NCI-H460 (cell line): Measurements from ENCODE around the gene KIAA1549. TPM values are rescaled to one million over a fixed set of nuclear protein-coding genes. Genes with fewer than 3 reads are reported as not detected.

Experiments used
- DNase-seq: peaks from one replicate; pipeline ENCODE4 v3.0.0-alpha.2; 2016; ENCODE audit warnings: low read depth; ENCODE audit errors: extremely low read depth
- total RNA-seq: library from RNA; depleted of rRNA; stranded (reverse); fragments of >200 nt; shearing (Covaris generic); gene quantifications from 2 replicates; pipeline ENCODE4 v1.2.3, GENCODE V29; 2014

The KIAA1549 gene
- total RNA-seq, 1 experiment from 2014 or later: 7.5 TPM

DNA sequence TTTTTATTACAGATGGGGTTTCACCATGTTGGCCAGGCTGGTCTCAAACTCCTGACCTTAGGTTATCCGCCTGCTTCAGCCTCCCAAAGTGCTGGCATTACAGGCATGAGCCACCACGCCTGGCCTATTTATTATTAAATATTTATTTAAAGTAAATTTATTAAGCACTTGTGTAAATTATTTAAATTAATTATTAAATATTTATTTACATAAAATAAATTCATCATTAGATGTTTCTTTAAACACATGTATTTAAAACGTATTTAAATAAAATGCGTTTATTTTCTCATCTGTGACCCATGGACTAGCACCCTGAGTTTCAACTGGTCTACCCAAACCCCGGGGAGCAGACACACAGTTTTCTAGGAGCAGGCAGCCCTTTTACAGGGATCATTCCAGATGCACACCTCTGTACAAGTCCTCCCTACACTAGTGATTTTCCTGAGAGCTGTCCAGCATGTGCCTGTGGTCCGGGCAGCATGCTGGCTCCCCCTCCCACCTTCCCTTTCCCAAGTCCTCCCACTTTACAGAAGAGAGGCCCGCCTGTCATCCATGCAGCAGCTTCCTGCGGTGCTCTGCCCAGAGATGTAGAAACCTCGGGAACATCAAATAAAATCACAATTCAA, 94.0 kb downstream of the KIAA1549 start:
- no peak for DNase-seq

DNA sequence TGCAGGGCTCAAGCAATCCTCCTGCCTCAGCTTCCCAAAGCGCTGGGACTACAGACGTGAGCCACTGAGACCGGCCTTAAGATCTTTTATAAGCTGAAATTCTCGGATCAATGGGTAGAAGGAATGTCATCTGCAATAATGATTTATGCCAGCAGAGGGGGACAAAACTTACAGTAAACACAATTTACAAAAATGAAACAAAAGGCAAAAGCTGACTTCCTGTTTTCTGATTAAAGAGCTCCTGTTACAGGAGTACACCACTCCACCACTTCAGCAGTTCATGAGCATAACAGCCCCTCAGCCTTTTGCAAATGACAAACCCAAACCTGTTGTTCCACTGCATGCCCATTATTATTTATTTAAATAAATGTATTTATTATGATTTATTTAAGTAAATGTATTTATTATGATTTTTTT, 94.7 kb downstream of the KIAA1549 start:
- DNase-seq: peak; percentile 65

DNA sequence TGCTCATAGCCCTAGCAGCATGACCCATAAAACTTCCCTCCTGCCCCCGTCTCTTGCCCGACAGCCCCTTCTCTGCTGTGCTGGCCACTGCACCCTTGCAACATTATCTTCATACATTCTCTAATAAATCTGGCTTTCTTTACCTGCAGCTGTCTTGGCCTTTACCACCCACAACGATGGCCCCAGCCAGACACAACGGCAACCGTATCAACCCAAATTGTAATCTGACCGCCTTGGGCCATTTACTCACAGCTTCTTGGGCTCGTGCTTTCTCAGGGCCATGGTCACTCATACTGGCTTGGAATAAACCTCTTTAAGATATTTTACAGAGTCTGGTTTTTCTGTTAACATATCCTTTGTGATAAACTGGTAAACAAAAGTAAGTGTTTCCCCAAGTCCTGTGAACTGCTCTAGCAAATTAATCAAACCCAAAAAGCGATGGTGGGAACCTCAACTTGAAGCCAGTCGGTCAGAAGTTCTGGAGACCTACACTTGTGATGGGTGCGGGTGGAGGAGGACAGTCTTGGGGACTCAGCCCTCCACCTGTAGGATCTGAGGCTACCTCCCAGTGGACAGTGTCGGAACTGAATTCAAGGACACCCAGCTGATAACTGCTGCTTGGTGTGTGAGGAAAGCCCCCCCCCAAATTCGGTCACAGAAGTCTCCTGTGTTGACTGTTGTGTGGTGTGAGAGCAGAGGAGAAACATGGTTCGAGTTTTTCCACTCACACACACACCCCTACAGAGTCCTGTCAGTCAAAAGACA, 95.6 kb downstream of the KIAA1549 start:
- no peak for DNase-seq

DNA sequence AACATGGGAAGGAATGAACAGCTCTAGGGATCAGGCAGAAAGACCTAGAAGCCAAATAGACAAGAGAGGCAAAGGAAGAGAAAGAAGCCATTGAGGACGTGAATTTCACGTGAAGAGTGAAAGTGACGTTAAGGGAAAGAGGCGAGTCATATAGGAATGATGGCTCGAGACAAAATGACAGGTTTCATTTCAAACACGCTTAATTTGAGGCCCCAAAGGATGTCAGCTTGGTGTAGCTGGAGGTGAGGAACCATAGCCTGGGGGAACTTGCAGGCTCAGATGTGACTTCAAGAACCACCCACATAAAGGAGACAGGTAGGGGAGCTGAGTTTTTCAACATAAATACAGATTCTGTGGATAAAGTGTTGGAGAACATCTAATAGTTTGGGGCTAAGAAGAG, 98.9 kb downstream of the KIAA1549 start:
- DNase-seq: no peak

DNA sequence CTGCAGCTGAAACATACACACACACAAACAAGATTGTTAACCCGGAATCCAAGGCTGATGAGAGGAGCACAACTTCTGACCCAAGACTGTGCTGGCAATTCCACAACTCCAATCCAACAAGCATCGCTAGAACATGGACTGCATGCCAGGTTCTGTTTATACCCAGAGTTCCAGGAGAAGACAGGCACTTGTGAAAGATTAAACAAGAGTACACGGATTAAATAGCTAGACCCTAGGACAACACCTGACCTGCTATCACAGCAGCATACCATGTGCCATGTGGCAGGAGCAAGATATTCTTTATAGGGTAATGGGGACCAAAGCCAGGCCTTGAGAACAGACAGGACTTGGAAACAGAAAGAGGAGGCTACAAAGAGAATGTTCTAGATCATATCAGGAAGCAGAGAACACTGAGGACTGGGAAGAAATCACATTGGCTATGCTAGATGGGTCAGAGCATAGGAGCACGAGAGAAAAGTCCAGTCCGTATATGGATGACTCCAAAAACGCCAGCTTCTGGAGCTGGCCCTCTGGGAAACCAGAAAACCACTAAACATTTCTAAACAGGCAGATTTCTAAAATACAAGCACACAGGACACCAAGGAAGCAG, 99.5 kb downstream of the KIAA1549 start:
- no peak for DNase-seq

DNA sequence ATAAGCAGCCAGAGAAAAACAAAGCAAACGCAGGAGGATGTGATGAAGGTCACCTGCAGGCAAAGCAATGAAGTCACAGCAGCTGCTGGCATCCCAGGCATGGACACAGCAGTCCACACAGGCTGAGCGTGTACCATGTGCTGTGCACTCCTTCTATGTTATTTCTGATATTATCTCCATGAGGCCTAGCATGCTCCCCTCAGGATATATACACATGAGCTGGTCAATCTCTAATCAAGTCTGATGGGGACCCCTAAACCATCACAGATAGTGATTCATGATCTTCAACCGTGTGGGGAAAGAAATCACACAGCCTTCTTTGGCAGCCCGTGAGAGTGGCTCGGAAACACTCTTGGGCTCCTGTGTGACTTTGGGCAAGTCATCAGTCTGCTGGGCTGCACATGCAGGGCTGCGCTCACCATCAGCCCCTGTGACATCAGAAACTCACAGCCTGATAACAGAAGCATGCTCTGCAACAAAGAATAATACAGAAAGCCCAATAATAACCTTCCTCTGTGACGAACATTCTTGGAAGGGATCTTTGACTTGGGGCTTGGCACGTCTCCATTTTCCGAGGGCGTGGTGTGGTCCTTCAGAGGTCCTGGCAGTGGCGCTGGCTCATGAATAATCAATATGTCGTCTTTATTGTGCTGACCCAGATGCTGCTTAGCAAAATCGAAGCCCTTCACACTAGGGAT, 100.2 kb downstream of the KIAA1549 start:
- DNase-seq: no peak

DNA sequence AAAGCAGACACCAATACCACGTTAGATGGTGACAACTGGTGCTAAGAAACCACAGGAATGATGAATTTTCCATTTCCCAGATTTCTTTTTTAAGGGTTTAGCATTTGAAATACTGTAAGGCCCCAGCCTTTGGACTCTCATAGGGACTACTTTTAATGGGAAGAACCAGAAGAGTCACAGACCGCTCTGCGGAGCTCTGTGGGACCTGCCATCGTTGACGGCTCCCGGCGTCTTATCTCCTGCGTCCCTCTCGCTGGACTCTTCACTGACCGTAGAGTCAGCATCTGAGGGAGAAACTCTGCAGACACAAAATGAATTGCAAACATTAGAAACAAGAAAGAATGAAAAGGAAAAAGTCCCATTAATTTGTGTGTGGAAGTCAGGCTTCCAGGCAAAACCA, 101.8 kb downstream of the KIAA1549 start:
- no peak for DNase-seq

DNA sequence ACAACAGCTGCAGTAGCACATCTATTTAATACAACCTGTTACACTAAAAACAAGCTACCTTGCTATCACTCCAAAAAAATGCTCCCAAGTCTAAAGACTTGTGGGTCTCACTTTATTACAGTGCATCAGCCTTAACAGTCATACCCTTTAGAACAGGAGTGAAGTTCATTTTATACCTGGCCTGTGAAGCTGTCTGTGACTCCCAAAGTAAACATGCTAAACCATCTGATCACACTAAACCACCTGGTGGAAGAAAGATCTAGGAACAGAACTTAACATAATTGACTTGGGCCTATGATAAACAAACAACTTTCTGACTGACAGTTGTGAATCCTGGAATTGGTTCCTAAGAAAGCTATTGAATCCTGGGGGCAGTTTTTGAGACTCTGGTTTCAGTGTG, 102.3 kb downstream of the KIAA1549 start:
- DNase-seq: no peak

DNA sequence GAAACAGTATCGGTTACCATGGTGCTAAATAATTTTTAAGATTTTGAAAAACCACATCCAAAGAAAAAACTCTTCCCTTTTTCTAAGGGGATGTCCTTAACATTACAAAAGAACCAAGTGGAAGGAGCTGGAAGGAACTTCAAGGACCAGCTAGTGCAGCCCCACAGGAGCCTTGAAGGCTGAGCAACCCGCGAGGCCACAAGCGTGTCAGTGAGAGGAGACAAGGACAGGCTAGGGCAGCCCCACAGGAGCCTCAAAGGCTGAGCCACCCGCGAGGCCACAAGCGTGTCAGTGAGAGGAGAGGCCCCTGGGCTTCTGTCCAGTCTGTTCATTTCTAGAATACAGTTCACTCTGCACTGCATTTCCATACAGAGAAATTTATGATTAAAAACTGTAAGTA, 103.1 kb downstream of the KIAA1549 start:
- no peak for DNase-seq

DNA sequence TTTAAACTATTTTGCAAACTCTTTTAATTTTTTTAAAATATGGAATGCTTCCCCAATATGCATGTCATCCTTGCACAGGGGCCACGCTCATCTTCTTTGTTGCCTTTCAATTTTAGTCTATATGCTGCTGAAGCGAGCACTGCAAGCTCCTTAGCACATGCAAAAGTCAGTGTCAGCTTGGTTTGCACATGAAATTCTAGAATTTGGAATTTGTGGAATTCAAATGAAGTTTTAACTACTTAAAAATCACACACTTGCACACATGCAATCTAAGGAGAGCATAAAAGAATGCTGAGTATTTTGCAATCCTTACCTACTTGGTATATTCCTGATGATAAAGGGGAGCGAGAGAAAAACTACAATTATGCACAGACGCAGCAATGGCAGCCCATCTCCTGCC, 104.9 kb downstream of the KIAA1549 start:
- DNase-seq: no peak

DNA sequence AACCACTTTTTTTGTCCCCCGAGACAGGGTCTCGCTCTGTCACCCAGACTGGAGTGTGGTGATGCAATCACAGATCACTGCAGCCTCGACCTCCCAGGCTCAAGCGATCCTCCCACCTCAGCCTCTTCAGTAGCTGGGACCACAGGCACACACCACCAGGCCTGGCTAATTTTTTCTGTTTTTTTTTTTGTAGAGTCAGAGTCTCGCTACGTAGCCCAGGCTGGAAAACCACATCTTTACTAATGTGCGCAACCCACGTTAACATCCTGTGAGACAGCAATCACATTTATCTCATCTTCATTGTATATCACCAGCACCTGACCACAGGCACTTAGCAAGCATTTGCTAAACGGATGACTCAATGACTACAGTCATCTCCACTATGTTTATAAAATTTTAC, 105.4 kb downstream of the KIAA1549 start:
- DNase-seq: peak; percentile 82

DNA sequence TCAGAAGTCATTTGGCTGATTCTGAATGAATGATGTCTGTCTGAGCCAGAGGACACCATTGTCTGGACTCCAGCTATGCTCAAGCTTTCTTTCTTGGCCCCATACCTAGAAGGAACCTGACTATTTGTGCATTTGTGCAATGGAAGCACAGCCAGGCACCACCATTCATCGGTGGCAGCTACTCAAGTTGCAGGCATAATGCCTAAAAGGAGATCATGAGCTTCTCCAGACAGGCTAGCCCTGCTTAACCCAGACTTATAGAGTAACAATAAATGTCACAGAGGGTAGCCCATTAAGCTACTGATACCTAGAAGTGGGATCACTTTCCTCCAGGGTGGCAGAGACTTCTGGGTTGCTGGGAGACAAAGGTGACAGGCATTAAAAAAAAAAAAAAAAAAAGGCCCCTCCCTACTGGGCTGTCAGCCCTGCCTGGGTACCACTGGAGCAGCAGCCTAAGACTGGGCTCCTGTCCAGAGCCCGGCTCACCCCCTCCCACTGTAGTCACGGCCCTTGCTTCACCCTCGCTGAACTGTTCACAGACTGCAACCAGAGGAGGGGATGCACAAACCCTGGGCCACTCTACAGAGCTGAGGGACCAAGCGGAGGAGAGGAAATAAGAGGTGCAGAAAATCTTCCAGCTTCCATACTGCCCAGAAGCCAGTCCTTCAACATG, 107.8 kb downstream of the KIAA1549 start:
- no peak for DNase-seq

DNA sequence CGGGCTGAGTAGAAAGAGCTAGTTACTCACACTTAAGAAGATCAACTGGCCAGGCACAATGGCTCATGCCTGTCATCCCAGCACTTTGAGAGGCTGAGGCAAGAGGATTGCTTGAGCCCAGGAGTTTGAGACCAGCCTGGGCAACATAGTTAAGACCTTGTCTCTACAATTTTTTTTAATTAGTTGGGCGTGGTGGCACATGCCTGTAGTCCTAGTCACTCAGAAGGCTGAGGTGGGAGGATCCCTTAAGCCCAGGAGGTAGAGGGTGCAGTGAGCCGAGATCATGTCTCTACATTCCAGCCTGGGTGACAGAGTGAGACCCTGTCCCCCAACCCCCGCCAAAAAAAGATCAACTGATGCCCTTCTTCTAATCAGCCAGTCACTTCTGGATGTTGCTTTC, 108.6 kb downstream of the KIAA1549 start:
- no peak for DNase-seq

DNA sequence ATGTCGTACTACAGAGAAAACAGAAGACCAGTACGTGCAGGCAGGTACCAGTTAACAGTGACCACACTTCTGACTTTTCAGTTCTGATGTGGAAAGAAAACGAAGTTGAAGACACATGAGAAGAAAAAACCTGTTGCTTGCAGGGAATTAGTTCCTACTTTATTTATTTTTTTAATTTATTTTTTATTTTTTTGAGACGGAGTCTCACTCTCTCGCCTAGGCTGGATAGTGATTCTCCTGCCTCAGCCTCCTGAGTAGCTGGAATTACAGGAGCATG, 109.4 kb downstream of the KIAA1549 start:
- no peak for DNase-seq

DNA sequence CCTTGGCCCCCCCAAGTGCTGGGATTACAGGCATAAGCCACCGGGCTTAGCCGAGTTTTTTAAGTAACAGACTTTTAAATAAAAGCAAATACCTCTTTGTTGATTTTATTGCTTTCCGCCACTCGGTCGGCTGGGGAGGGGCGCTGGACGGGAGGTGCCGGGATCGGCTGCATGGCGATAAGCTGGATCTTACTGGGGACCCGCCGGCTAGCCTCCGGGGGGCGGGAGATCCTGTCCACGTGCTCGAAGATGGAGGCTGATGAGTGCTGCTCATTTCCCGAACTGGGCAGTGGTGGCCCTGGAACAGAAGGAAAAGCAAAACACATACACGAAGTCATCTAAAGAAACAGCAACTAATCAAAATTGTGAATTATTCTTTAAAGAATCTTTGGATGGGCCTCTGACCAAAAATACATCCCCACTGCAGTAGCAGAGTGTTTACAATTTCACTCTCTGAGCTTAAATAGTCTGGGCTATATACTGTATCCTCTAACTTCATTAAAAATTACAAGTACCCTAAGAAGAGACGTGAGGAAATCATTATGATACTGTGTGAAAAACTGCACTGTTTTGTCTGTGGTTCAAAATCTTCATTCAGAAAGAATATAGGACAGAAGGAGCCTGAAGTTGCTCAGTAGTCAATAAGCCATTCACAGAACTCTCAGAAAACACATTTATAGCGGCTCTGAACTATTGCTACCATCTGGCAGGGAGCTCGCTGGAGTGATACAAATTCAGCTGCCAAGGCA, 110.0 kb downstream of the KIAA1549 start:
- no peak for DNase-seq

DNA sequence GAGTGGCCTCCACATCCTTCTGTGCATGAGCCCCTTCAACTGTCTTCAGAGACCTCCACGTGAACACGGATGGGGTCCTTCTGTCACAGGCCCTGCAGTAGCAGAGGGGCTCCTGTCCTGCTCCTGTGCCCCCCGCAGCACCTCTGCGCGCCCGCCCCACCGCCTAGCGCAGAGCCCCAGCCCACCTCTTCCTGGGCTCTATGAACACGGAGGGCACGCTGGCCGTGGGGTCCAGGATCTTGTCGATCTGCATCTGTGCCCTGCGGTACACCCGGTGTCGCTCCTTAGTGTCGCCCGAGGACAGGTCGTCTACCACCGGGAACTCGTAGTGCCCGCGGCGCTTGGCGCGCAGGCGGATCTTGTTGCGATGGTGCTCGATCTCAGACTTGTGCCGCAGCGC, 111.8 kb downstream of the KIAA1549 start:
- no peak for DNase-seq

DNA sequence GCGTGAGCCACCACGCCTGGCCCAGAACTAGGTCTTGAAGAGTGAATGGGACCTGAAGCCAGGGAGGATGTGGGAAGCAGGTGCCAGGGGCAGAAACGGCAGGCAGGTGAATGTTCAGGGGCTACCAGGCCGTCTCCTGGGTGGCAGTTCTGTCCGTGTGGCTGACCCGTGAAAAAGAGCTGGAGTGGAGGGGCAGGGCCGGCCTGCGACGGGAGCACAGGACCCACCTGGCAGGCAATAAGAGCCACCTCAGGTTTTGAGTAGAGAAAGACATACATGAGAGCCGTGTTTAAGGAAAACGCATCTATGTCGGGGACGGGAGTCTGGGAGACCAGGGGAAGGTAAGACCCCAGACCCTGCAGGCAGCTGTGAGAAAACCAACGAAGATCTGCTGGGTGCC, 112.5 kb downstream of the KIAA1549 start:
- DNase-seq: no peak

DNA sequence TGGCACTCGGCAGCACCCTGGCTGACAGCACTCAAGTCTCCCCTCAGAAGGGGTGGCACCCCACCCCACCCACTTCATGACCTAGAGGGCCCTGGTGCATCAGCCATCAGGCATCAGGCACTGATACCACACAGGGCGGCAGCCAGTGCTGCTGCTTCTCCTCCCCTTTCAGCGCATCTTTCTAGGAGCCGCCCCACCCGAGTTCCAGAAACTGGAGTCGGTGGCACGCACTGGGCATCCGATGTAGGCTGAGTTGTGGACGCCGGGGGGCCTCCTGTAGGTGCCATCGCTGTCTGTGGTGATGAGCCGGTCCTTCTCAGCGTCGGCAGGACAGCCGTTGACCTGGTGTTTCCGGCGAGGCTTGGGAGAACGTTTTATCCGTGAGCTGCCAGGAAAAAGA, 113.4 kb downstream of the KIAA1549 start:
- DNase-seq: no peak

DNA sequence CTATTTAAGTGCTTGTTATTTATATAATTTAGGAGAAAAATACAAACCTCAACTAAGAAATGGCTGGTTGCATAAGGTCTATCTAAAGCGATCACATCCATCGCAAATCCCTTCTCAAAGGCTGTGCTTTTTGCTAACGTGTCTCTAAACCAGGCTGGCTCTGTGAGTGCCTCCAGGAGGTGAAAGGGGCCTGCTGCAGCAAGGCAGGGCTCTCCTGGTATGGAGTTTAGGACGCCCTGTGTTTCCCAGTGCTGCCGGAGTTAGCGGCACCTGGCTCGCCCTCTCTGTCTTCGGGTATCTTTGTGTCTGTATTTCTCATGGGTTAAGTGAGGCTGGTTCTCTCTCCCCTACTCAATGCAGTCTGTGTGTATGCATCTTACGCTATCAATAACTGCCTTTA, 114.8 kb downstream of the KIAA1549 start:
- no peak for DNase-seq

DNA sequence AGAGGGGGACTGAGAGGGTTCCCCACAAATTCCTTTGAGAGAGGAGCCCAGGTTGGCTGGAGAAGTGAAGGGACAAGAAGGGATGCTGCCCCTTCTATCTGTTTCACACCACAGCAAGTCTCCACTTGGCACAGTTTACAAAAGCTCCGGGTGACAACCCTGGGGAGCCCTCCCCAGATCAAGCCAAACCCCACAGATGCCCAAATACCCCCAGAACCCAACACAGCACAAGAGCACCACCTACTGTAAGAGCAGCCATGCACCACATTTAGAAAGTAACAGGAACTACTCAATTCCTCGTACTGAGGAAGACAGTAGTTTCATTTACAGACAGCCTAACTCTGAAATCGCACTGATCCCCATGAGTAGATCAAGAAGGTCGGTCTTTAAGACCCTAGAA, 115.3 kb downstream of the KIAA1549 start:
- DNase-seq: no peak

DNA sequence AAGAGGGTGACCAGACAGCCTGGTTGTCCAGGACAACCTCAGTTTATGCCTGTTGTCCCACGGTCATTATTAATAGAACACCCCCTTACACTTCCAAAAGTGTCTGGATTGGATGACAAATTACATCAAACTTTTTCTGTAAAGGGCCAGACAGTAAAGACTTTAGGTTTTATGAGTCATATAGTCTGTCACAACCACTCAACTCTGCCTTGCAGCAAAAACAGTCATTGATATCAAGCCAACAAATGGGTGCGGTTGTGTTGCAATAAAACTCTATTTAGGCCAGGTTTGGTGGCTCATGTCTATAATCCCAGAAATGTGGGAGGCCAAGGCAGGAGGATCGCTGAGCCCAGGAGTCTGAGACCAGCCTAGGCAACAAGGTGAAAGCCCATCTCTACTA, 116.5 kb downstream of the KIAA1549 start:
- peak; percentile 63 for DNase-seq
